CD14-positive monocyte (primary cell): ENCODE results near the gene WAC. TPM values are rescaled to one million over a fixed set of nuclear protein-coding genes. Genes with fewer than 3 reads are reported as not detected.

Source experiments
- DNase-seq, 3 donors: peaks; one replicate each; pipeline ENCODE4 v3.0.0-alpha.2; 2011 to 2022
- H2AFZ ChIP-seq: 2 replicates; pipeline ENCODE4 v1.6.0; 2012; ENCODE audit warnings: mild to moderate bottlenecking, low read depth, low read length, inconsistent platforms; ENCODE audit not compliant: insufficient read depth, poor library complexity, severe bottlenecking
- H3K27ac ChIP-seq, 2 donors: 1 replicate in 1 of 2; 2 replicates in 1 of 2; pipeline ENCODE4 v1.5.1; 2012 to 2013; ENCODE audit warnings: low read length in 2 of 2, control low read depth in 1 of 2, inconsistent platforms in 1 of 2, low read depth in 1 of 2, mild to moderate bottlenecking in 1 of 2
- H3K27me3 ChIP-seq, 2 donors: one replicate each; pipeline versions ENCODE4 v1.6.0 to v1.6.1; 2011 to 2013; ENCODE audit warnings: low read length in 2 of 2; ENCODE audit not compliant: control insufficient read depth in 2 of 2, insufficient read depth in 2 of 2
- H3K36me3 ChIP-seq, 2 donors: replicated peaks in 1 of 2; 1 replicate in 1 of 2; 2 replicates in 1 of 2; pipeline versions ENCODE4 v1.5.1 to v1.6.1; 2012 to 2013; ENCODE audit warnings: low read length in 2 of 2, control low read depth in 1 of 2, inconsistent platforms in 1 of 2, mild to moderate bottlenecking in 1 of 2; ENCODE audit not compliant: insufficient read depth in 2 of 2, control insufficient read depth in 1 of 2
- H3K4me1 ChIP-seq, 2 donors: 1 replicate in 1 of 2; 2 replicates in 1 of 2; pipeline versions ENCODE4 v1.5.1 to v1.6.1; 2012 to 2013; ENCODE audit warnings: low read length in 2 of 2, control low read depth in 1 of 2, inconsistent platforms in 1 of 2, mild to moderate bottlenecking in 1 of 2, moderate library complexity in 1 of 2; ENCODE audit not compliant: insufficient read depth in 2 of 2, control insufficient read depth in 1 of 2
- H3K4me2 ChIP-seq: replicated peaks from 2 replicates; pipeline ENCODE3; 2012; ENCODE audit warnings: low read length, moderate library complexity, mild to moderate bottlenecking; ENCODE audit not compliant: poor library complexity, severe bottlenecking; ENCODE audit errors: extremely low read depth
- H3K4me3 ChIP-seq, 3 experiments: fragments of 200-600 bp in 1 of 3; sonication (generic) in 1 of 3; replicated peaks in 1 of 3; 1 replicate in 2 of 3; 2 replicates in 1 of 3; pipeline ENCODE4 v1.5.1; 2011 to 2013; ENCODE audit warnings: low read length in 3 of 3, mild to moderate bottlenecking in 3 of 3, control low read depth in 2 of 3, low read depth in 2 of 3, inconsistent platforms in 1 of 3, moderate library complexity in 1 of 3
- H3K79me2 ChIP-seq: 2 replicates; pipeline ENCODE4 v1.6.0; 2012; ENCODE audit warnings: mild to moderate bottlenecking, control low read depth, inconsistent platforms, low read length, moderate library complexity; ENCODE audit not compliant: insufficient read depth
- H3K9ac ChIP-seq: 2 replicates; pipeline ENCODE4 v1.6.0; 2017; ENCODE audit warnings: low read length, mild to moderate bottlenecking; ENCODE audit not compliant: insufficient read depth, poor library complexity, severe bottlenecking
- H3K9me3 ChIP-seq, 2 donors: replicated peaks in 1 of 2; 1 replicate in 1 of 2; 2 replicates in 1 of 2; pipeline versions ENCODE4 v1.5.1 to v1.6.1; 2012 to 2013; ENCODE audit warnings: low read length in 2 of 2, control low read depth in 1 of 2; ENCODE audit not compliant: control insufficient read depth in 1 of 2, insufficient read depth in 1 of 2
- H4K20me1 ChIP-seq: 2 replicates; pipeline ENCODE4 v1.6.0; 2012; ENCODE audit warnings: mild to moderate bottlenecking, low read length, control low read depth, moderate library complexity; ENCODE audit not compliant: insufficient read depth
- H3K27ac Mint-ChIP-seq, 7 donors: one replicate each; pipeline ENCODE4 v1.8.0; 2020; ENCODE audit warnings: mild to moderate bottlenecking in 7 of 7, mixed read lengths in 7 of 7, moderate library complexity in 6 of 7, inconsistent platforms in 2 of 7
- H3K27me3 Mint-ChIP-seq, 3 donors: one replicate each; pipeline ENCODE4 v1.8.0; 2021 to 2022; ENCODE audit warnings: low read depth in 3 of 3, mild to moderate bottlenecking in 3 of 3, mixed read lengths in 3 of 3, moderate library complexity in 3 of 3, inconsistent platforms in 1 of 3
- H3K36me3 Mint-ChIP-seq, 2 donors: one replicate each; pipeline ENCODE4 v1.8.0; 2020; ENCODE audit warnings: mixed read lengths in 2 of 2, inconsistent platforms in 1 of 2, mild to moderate bottlenecking in 1 of 2
- H3K4me1 Mint-ChIP-seq: one replicate; pipeline ENCODE4 v1.8.0; 2020; ENCODE audit warnings: mild to moderate bottlenecking, mixed read lengths
- H3K4me3 Mint-ChIP-seq, 2 donors: one replicate each; pipeline ENCODE4 v1.8.0; 2020; ENCODE audit warnings: mild to moderate bottlenecking in 2 of 2, mixed read lengths in 2 of 2, moderate library complexity in 1 of 2
- H3K9me3 Mint-ChIP-seq, 7 donors: one replicate each; pipeline ENCODE4 v1.8.0; 2020 to 2022; ENCODE audit warnings: mixed read lengths in 7 of 7, mild to moderate bottlenecking in 6 of 7, moderate library complexity in 6 of 7, inconsistent platforms in 2 of 7
- CTCF ChIP-seq: fragments of 200-600 bp; IDR thresholded peaks from one replicate; pipeline ENCODE4 v1.8.0; 2022; ENCODE audit warnings: antibody characterized with exemption, mild to moderate bottlenecking
- WGBS: methylation state at CpG from one replicate; pipeline ENCODE4 v1.1.5; 2013; ENCODE audit warnings: missing lambda C conversion rate; ENCODE audit not compliant: insufficient coverage; 5-methylcytosine and 5-hydroxymethylcytosine counted together
- intact Hi-C, 2 donors: fragments of 100-400 bp; cut with micrococcal nuclease; formaldehyde crosslinking; loops; one replicate each; pipeline versions ENCODE4 v1.15.0 to v1.15.1; 2023
- polyA plus RNA-seq, 3 donors: library from polyadenylated mRNA; depleted of rRNA in 1 of 3; unstranded in 2 of 3; stranded (reverse) in 1 of 3; fragments of 300-500 nt in 2 of 3; fragments of >200 nt in 1 of 3; fragmentation: Illumina TruSeq in 2 of 3; gene quantifications; 1 replicate in 2 of 3; 2 replicates in 1 of 3; pipeline ENCODE4 v1.2.3, GENCODE V29; 2012 to 2021

WAC gene
- polyA plus RNA-seq, 3 donors, result 46.7 to 80.8 (median 67.9) TPM

- no peaks in the 10 kb centered on the region for H3K36me3 Mint-ChIP-seq
- no peak for DNase-seq
- 100% methylated on average over 6 of the region's 7 CpGs for WGBS
Measured at GRCh38 chr10:28508304-28508925, 24.5 kb upstream of the WAC start.

GRCh38 chr10:28509286-28509685 is 23.6 kb upstream of the WAC start:
- Histone ChIP-seq H3K79me2 (no peaks in the 10 kb centered on the region), H3K4me2 (no peak overlapping the region), H2AFZ (no peak overlapping the region), H3K27ac (no peak overlapping the region), H3K4me3 (no peak overlapping the region), H4K20me1 (no peaks in the 10 kb centered on the region), H3K9me3 (no peaks in the 10 kb centered on the region), H3K36me3 (no peaks in the 10 kb centered on the region), H3K4me1 (peaks cover 14 to 16% of the 10 kb centered on the region in 2 donors), H3K27me3 (no peaks in the 10 kb centered on the region), H3K9ac (no peak overlapping the region)
- Mint-ChIP-seq H3K9me3 (peaks cover 0 to 2% (median 0%) of the 10 kb centered on the region in 7 donors), H3K36me3 (no peaks in the 10 kb centered on the region), H3K4me3 (no peak overlapping the region), H3K27me3 (peaks cover 0 to 2% (median 0%) of the 10 kb centered on the region in 3 donors), H3K4me1 (peaks cover 13% of the 10 kb centered on the region), H3K27ac (no peak overlapping the region)
- TF ChIP-seq CTCF, result no peak
- no CpG with 5 or more reads among the region's 3 CpGs for WGBS
- intact Hi-C loops, result no loop called here
- no peak for DNase-seq

More at GRCh38 chr10:28508304-28508925, 24.5 kb upstream of the WAC start:
- TF ChIP-seq CTCF, result no peak
- Mint-ChIP-seq H3K4me3 (no peak overlapping the region), H3K27me3 (peaks cover 0 to 2% (median 0%) of the 10 kb centered on the region in 3 donors), H3K9me3 (peaks cover 0 to 2% (median 0%) of the 10 kb centered on the region in 7 donors), H3K4me1 (peaks cover 13% of the 10 kb centered on the region), H3K27ac (peak overlapping the region in 1 of 7 donors; percentile 2)
- Histone ChIP-seq H3K27me3 (no peaks in the 10 kb centered on the region), H4K20me1 (no peaks in the 10 kb centered on the region), H3K4me1 (peaks cover 14 to 16% of the 10 kb centered on the region in 2 donors), H3K9ac (no peak overlapping the region), H3K79me2 (no peaks in the 10 kb centered on the region), H2AFZ (no peak overlapping the region), H3K4me2 (no peak overlapping the region), H3K36me3 (no peaks in the 10 kb centered on the region), H3K4me3 (no peak overlapping the region), H3K27ac (no peak overlapping the region), H3K9me3 (no peaks in the 10 kb centered on the region)
- intact Hi-C loops, result no loop called here
